GM10248 (cell line): ENCODE data around the gene MPND.

Experiments used
- CTCF ChIA-PET: fragments of 300-600 bp; sonication (Branson Sonifier 250); formaldehyde crosslinking; extraction: SDS; loops from one replicate; lab custom pipeline; 2021; ENCODE audit warnings: antibody characterized with exemption; lab: Yijun Ruan, JAX
- POLR2A ChIA-PET: fragments of 350-650 bp; sonication (Branson Sonifier 250); formaldehyde crosslinking; extraction: SDS; loops from one replicate; lab custom pipeline; 2020; ENCODE audit warnings: antibody characterized with exemption; lab: Yijun Ruan, JAX
- DNase-seq: peaks from one replicate; pipeline ENCODE4 v3.0.0; 2012; ENCODE audit errors: extremely low spot score
- CTCF ChIP-seq: IDR thresholded peaks from 2 replicates; pipeline ENCODE4 v1.5.1; 2012; ENCODE audit warnings: mild to moderate bottlenecking, low read depth; ENCODE audit errors: extremely low read depth, missing control alignments, control extremely low read depth

Gene MPND

GRCh38 chr19:4385291-4386040 is 42.1 kb downstream of the MPND start:
- ChIA-PET POLR2A (no interaction called here), CTCF (interaction anchor here (1.4 to 3.5 kb wide), 4 partner anchors 9 to 17 kb away, joined by 3 to 18 read pairs (median 4); partner anchors contain the start of genes CHAF1A and SH3GL1)
- DNase-seq = no peak
- TF ChIP-seq CTCF = no peak

GRCh38 chr19:4386041-4386782 is 42.9 kb downstream of the MPND start:
- ChIA-PET CTCF (interaction anchor here (1.4 to 3.5 kb wide), 3 partner anchors 14 to 16 kb away, joined by 3 to 18 read pairs (median 4); partner anchors contain the start of genes CHAF1A and SH3GL1), POLR2A (no interaction called here)
- TF ChIP-seq CTCF = no peak
- no peak for DNase-seq

- ChIA-PET POLR2A (no interaction called here), CTCF (interaction anchor here (0.9 to 3.5 kb wide), 5 partner anchors 12 to 36 kb away, joined by 3 to 18 read pairs (median 5); partner anchors contain the start of gene SH3GL1)
- no peak for DNase-seq
- no peak for TF ChIP-seq CTCF
Observed at GRCh38 chr19:4388337-4389063, 45.1 kb downstream of the MPND start.

GRCh38 chr19:4389064-4389375 is 45.7 kb downstream of the MPND start:
- no peak for DNase-seq
- ChIA-PET POLR2A (no interaction called here), CTCF (interaction anchor here (0.9 to 2.1 kb wide), 4 partner anchors 11 to 37 kb away, joined by 3 to 10 read pairs (median 5); partner anchors contain the start of gene SH3GL1)
- TF ChIP-seq CTCF = no peak

GRCh38 chr19:4389511-4390016 is 46.2 kb downstream of the MPND start:
- CTCF ChIA-PET = interaction anchor here (1.7 to 2.1 kb wide), 2 partner anchors 13 to 20 kb away, joined by 5 to 10 read pairs; no protein-coding TSS in a partner anchor
- POLR2A ChIA-PET = no interaction called here
- no peak for TF ChIP-seq CTCF
- DNase-seq = no peak
